GM21447 (cell line): ENCODE measurements around the gene MXD1.
A peak's percentile ranks its signal among the peaks of the same experiment; 100 is the strongest.
"Not testable (repeated sequence)": the region's sequence is repeated elsewhere in the genome, so short reads cannot be mapped to it uniquely, and the experiment has no call there.

Experiments
- ATAC-seq: cut with Tn5 transposase; IDR thresholded peaks from one replicate; pipeline ENCODE4 v1.9.1; 2021; ENCODE audit not compliant: unreplicated experiment

The MXD1 gene, protein sequence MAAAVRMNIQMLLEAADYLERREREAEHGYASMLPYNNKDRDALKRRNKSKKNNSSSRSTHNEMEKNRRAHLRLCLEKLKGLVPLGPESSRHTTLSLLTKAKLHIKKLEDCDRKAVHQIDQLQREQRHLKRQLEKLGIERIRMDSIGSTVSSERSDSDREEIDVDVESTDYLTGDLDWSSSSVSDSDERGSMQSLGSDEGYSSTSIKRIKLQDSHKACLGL

DNA sequence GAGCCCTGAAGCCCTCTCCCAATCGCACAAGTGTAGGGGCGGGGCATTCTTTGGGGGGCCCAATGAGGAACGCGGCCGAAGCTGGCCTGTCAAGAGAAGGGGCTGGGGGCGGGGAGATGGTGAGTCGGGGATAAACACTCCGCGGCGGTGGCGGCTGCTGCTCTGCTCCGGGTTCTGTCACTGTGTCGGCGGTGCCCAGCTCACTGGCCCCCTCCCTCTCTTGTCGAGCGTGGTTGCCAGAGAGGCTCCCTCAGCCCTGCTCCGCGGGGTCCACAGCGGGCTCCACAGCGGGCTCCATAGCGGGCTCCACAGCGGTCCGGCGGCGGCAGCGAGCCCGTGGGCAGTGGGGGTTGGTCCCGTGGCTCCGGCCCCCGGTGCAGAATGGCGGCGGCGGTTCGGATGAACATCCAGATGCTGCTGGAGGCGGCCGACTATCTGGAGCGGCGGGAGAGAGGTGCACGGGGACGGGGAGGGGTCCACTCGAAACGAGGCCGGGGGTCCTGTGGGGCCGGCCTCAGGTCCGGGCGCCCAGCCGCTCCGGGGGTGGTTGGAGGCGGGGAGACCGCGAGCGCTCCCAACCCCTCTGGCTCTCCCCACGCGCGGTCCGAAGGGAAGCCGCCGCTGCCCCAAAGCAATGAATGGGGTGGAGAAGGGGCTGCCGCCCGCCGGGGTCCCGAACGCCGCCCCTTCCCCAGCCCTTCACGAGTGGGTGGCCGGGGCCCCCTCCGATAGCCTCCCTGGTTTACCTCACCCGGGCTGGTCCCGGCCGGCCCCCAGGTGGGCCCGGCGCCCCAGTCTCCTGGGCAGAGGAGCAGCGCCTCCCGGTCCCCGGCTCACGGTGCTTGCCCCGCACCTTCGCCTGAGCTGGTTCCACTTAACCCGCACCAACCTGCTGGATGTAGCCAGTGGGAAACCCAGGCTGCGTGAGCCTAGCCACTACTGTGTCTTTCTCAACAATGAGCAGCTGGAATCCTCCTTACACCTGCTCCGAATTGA lies at the start of gene MXD1:
TSS of gene MXD1 (plus strand) at position 160 of the 996 bp plus-strand sequence. CDS start at position 382, 222 bp downstream.
- ATAC-seq, result peak; percentile 2

DNA sequence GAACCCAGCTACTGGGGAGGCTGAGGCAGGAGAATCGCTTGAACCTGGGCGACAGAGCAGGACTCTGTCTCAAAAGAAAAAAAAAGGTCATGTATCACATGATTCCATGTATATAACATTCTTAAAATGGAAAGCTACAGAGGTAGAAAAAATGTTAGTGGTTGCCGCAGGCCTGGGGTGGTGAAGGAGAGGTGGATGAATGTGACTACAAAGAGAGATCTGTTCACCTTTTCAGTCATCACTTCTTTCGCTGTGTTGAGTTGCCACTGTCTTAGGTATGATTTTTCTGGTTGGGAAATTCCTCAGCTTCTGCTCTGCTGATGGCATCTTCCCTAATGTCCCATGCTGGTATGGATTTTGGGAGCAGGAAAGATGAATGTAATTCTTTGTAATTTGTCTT lies 26.5 kb upstream of the MXD1 start:
- ATAC-seq, result no peak

GRCh38 chr2:69889302-69889701 lies 25.6 kb upstream of the MXD1 start:
- ATAC-seq, result no peak

GRCh38 chr2:69890881-69891280 lies 24.0 kb upstream of the MXD1 start:
- ATAC-seq, result no peak

GRCh38 chr2:69892838-69893424 lies 22.0 kb upstream of the MXD1 start:
- ATAC-seq, result not testable (repeated sequence)

- ATAC-seq, result peak; percentile 76
Measured at GRCh38 chr2:69893684-69894551, 21.0 kb upstream of the MXD1 start, which contains the start of gene SNRNP27. SNRNP27 (plus strand) TSS chr2:69893956; CDS start chr2:69893985, 29 bp downstream.

DNA sequence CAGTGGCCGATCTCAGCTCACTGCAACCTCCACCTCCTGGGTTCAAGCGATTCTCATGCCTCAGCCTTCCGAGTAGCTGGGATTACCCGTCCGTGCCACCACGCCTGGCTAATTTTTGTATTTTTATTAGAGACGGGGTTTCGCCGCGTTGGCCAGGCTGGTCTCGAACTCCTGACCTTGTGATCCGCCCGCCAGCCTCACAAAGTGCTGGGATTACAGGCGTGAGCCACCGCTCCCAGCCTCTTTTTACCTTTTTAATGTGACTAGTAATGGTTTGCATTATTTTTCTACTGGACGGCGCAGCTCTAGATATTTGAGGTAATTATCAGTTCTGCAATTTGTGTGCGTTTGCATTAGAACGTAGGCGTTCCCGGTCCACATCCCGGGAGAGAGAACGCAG lies 20.2 kb upstream of the MXD1 start:
- not testable (repeated sequence) for ATAC-seq

GRCh38 chr2:69902213-69902922 lies 12.5 kb upstream of the MXD1 start:
- ATAC-seq, result no peak

- ATAC-seq, result no peak
Measured at GRCh38 chr2:69907216-69907615, 7.7 kb upstream of the MXD1 start.

GRCh38 chr2:69911985-69912563 lies 2.8 kb upstream of the MXD1 start:
- no peak for ATAC-seq

- ATAC-seq, result peak; percentile 87
Measured at GRCh38 chr2:69914164-69914949, 552 bp upstream of the MXD1 start.

- ATAC-seq, result no peak
Measured at GRCh38 chr2:69916106-69916505, 1.2 kb downstream of the MXD1 start.

DNA sequence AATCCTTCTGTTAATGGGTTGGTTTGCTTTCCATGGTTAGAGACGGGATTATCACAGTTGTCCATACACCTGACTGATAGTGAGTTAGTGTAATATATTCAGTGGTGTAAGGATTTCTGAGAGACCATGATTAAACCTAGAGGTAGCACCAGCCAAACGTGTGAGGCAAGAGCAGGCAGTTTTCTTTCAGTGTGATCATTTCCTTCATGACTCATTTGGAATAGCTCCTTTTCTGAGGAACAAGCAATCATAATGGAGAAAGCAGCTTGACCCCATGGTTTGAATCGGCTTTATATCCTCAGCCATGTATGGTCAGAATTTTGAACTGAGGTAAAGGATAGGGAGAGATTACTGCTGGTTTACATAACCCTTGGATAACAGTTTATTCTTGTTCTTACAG lies 2.9 kb downstream of the MXD1 start:
- no peak for ATAC-seq

- no peak for ATAC-seq
Measured at GRCh38 chr2:69918401-69918800, 3.5 kb downstream of the MXD1 start.

GRCh38 chr2:69923116-69923515 lies 8.2 kb downstream of the MXD1 start:
- no peak for ATAC-seq

DNA sequence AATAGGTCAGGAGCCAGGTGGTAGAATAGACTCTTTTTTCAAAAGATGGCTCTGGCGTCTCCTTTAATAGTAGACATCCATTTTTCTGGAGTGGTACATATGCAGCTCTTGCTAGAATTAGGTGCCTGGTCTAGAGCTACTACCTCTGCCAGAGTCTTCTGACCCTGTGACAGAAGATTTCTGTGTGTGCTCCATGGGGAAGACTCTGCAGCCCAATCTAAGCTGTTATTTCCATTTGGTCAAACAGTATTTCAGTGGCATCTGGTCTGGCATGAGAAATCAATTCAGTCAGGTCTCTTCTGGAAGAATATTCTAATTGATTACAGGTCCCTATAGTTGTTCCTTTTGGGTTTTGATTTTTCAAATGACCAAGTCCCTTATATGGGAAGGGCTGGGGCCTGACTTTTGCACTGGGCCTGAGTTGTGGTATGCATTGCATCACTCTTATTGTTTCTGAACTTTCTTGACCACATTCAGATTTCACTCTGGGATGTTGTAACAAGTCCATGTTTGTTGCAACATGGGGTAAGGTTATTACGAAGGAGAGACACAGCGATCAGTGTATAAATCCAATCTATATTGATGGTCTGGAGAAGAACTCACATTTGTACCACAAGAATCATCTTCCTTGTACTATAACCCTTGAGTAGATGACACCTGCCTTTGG lies 12.1 kb downstream of the MXD1 start:
- no peak for ATAC-seq

GRCh38 chr2:69931832-69932595 lies 17.1 kb downstream of the MXD1 start:
- ATAC-seq, result no peak

DNA sequence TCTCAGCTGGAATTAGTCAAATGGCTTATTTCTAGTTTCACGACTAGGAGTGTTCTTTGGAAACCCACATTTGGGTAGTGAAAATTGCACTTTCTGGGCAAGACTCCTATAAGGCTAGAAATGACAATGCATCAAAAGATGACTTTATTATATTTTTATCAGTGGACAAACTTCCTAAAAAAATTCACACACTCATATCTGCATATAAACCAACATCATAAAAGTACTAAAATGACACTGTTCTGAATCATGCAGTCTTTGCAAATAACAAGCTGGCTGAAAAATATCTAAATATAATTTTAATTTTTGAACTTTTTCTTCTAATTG lies 17.6 kb downstream of the MXD1 start:
- ATAC-seq, result no peak
